Naive thymus-derived CD4-positive, alpha-beta T cell (primary cell): Measurements from ENCODE around the gene FHL2. TPM values are rescaled to one million over a fixed set of nuclear protein-coding genes. Genes with fewer than 3 reads are reported as not detected.

ENCODE experiments used
- ATAC-seq: fragments of 150-1000 bp; cut with Tn5 transposase; 2 replicates; pipeline ENCODE4 v1.10.0; 2021; ENCODE audit warnings: mild to moderate bottlenecking, moderate library complexity
- CTCF ChIA-PET: fragments of 350-600 bp; sonication (Branson Sonifier 250); formaldehyde crosslinking; loops from one replicate; lab custom pipeline; 2021; ENCODE audit warnings: antibody characterized with exemption; lab: Charles Lee
- POLR2A ChIA-PET: fragments of 350-600 bp; sonication (Branson Sonifier 250); formaldehyde crosslinking; loops from one replicate; lab custom pipeline; 2021; ENCODE audit warnings: antibody characterized with exemption, inconsistent platforms; lab: Charles Lee
- DNase-seq, 9 donors: peaks; one replicate each; pipeline versions ENCODE4 v3.0.0 to v3.0.0-alpha.2; 2020 to 2022; ENCODE audit warnings: mixed read lengths in 1 of 9
- H3K27ac ChIP-seq: one replicate; pipeline ENCODE4 v1.7.0; 2013; ENCODE audit warnings: mild to moderate bottlenecking, low read depth, low read length, moderate library complexity
- H3K27me3 ChIP-seq, 2 donors: one replicate each; pipeline ENCODE4 v1.7.0; 2013; ENCODE audit warnings: low read length in 2 of 2, mild to moderate bottlenecking in 2 of 2, moderate library complexity in 2 of 2; ENCODE audit not compliant: control insufficient read depth in 2 of 2, insufficient read depth in 2 of 2
- H3K36me3 ChIP-seq, 3 experiments: 1 replicate in 2 of 3; 2 replicates in 1 of 3; pipeline ENCODE4 v1.7.0; 2013; ENCODE audit warnings: low read length in 3 of 3, mild to moderate bottlenecking in 3 of 3, moderate library complexity in 1 of 3; ENCODE audit not compliant: insufficient read depth in 3 of 3, control insufficient read depth in 2 of 3
- H3K4me1 ChIP-seq, 2 donors: one replicate each; pipeline ENCODE4 v1.7.0; 2013; ENCODE audit warnings: low read length in 2 of 2, mild to moderate bottlenecking in 2 of 2, moderate library complexity in 1 of 2; ENCODE audit not compliant: control insufficient read depth in 2 of 2, insufficient read depth in 2 of 2
- H3K4me3 ChIP-seq: 2 replicates; pipeline ENCODE4 v1.7.0; 2013; ENCODE audit warnings: mild to moderate bottlenecking, low read length
- H3K9me3 ChIP-seq, 3 experiments: 1 replicate in 2 of 3; 2 replicates in 1 of 3; pipeline ENCODE4 v1.7.0; 2013; ENCODE audit warnings: low read length in 3 of 3; ENCODE audit not compliant: control insufficient read depth in 2 of 3
- H3K27ac Mint-ChIP-seq, 9 donors: one replicate each; pipeline ENCODE4 v1.8.0; 2020 to 2022; ENCODE audit warnings: mixed read lengths in 9 of 9, mild to moderate bottlenecking in 8 of 9, moderate library complexity in 5 of 9, inconsistent platforms in 2 of 9
- H3K27me3 Mint-ChIP-seq, 5 donors: one replicate each; pipeline ENCODE4 v1.8.0; 2021 to 2022; ENCODE audit warnings: mixed read lengths in 5 of 5, mild to moderate bottlenecking in 1 of 5
- H3K36me3 Mint-ChIP-seq, 5 donors: one replicate each; pipeline ENCODE4 v1.8.0; 2020 to 2022; ENCODE audit warnings: mixed read lengths in 5 of 5, mild to moderate bottlenecking in 3 of 5, inconsistent platforms in 1 of 5
- H3K4me1 Mint-ChIP-seq, 7 donors: one replicate each; pipeline ENCODE4 v1.8.0; 2020 to 2022; ENCODE audit warnings: mixed read lengths in 7 of 7, mild to moderate bottlenecking in 3 of 7, inconsistent platforms in 1 of 7
- H3K4me3 Mint-ChIP-seq, 10 donors: one replicate each; pipeline ENCODE4 v1.8.0; 2020 to 2022; ENCODE audit warnings: mild to moderate bottlenecking in 10 of 10, mixed read lengths in 10 of 10, moderate library complexity in 6 of 10, inconsistent platforms in 2 of 10
- H3K9me3 Mint-ChIP-seq, 11 donors: one replicate each; pipeline ENCODE4 v1.8.0; 2020 to 2022; ENCODE audit warnings: mixed read lengths in 11 of 11, mild to moderate bottlenecking in 4 of 11, inconsistent platforms in 1 of 11, moderate library complexity in 1 of 11
- intact Hi-C, 2 donors: fragments of 100-400 bp; cut with micrococcal nuclease; formaldehyde crosslinking; loops; one replicate each; pipeline ENCODE4 v1.15.1; 2023
- polyA plus RNA-seq, 2 donors: library from polyadenylated mRNA; unstranded; fragments of 300-500 nt; fragmentation: Illumina TruSeq; gene quantifications; one replicate each; pipeline ENCODE4 v1.2.3, GENCODE V29; 2021
- total RNA-seq, 6 experiments: library from RNA in 5 of 6; stranded (reverse) in 5 of 6; gene quantifications; 1 replicate in 5 of 6; 2 replicates in 1 of 6; pipeline ENCODE4 v1.2.3 and lab custom pipeline; 2021 to 2026

The FHL2 gene
- total and polyA plus RNA-seq, 7 experiments from 2014 or later, result 0.19 to 3.6 (median 0.67) TPM; not detected in 1

GRCh38 chr2:105401867-105402266, 3.0 kb upstream of the FHL2 start:
- ATAC-seq (no peak), DNase-seq (no peak)
- Histone ChIP-seq H3K36me3 (peaks cover 0 to 3% (median 0%) of the 10 kb centered on the region in 3 experiments), H3K9me3 (no peaks in the 10 kb centered on the region), H3K4me3 (no peak overlapping the region), H3K4me1 (peaks cover 0 to 5% of the 10 kb centered on the region in 2 donors), H3K27me3 (no peaks in the 10 kb centered on the region), H3K27ac (no peak overlapping the region)
- POLR2A ChIA-PET, result no interaction called here
- Mint-ChIP-seq H3K27me3 (peaks cover 10 to 56% (median 18%) of the 10 kb centered on the region in 5 donors), H3K4me1 (peaks cover 0 to 16% (median 5%) of the 10 kb centered on the region in 7 donors), H3K9me3 (no peaks in the 10 kb centered on the region), H3K36me3 (no peaks in the 10 kb centered on the region), H3K27ac (no peak overlapping the region), H3K4me3 (no peak overlapping the region)
- CTCF ChIA-PET, result no interaction called here
- intact Hi-C loops, result no loop called here

GRCh38 chr2:105400138-105400540, 1.3 kb upstream of the FHL2 start:
- H3K27ac ChIP-seq, result no peak overlapping the region
- H3K27me3 Mint-ChIP-seq, result peaks cover 7 to 50% (median 14%) of the 10 kb centered on the region in 5 donors
- H3K4me1 Mint-ChIP-seq, result peaks cover 0 to 20% (median 5%) of the 10 kb centered on the region in 7 donors
- H3K4me3 Mint-ChIP-seq, result peak overlapping the region; percentile 15 to 93 (median 57)
- intact Hi-C loops, result no loop called here
- no peaks in the 10 kb centered on the region for H3K27me3 ChIP-seq
- ChIA-PET POLR2A (no interaction called here), CTCF (no interaction called here)
- H3K27ac Mint-ChIP-seq, result no peak overlapping the region
- H3K4me3 ChIP-seq, result no peak overlapping the region
- peaks cover 0 to 2% (median 0%) of the 10 kb centered on the region in 5 donors for H3K36me3 Mint-ChIP-seq
- ATAC-seq (no peak), DNase-seq (no peak)
- H3K9me3 ChIP-seq, result no peaks in the 10 kb centered on the region
- peaks cover 0 to 5% of the 10 kb centered on the region in 2 donors for H3K4me1 ChIP-seq
- peaks cover 0 to 3% (median 0%) of the 10 kb centered on the region in 3 experiments for H3K36me3 ChIP-seq
- H3K9me3 Mint-ChIP-seq, result no peaks in the 10 kb centered on the region

GRCh38 chr2:105399207-105399861, 483 bp upstream of the FHL2 start:
- Histone ChIP-seq H3K4me1 (peaks cover 0 to 5% of the 10 kb centered on the region in 2 donors), H3K9me3 (no peaks in the 10 kb centered on the region), H3K27ac (no peak overlapping the region), H3K36me3 (peaks cover 0 to 3% (median 0%) of the 10 kb centered on the region in 3 experiments), H3K27me3 (no peaks in the 10 kb centered on the region), H3K4me3 (peak overlapping the region; percentile 70)
- Mint-ChIP-seq H3K27ac (no peak overlapping the region), H3K4me1 (peaks cover 0 to 20% (median 5%) of the 10 kb centered on the region in 7 donors), H3K27me3 (peaks cover 7 to 49% (median 14%) of the 10 kb centered on the region in 5 donors), H3K4me3 (peak overlapping the region in 9 of 10 donors; percentile 6 to 93 (median 77)), H3K36me3 (peaks cover 0 to 2% (median 0%) of the 10 kb centered on the region in 5 donors), H3K9me3 (no peaks in the 10 kb centered on the region)
- ChIA-PET CTCF (interaction anchor here (0.6 kb wide), 1 partner anchor 107 kb away, joined by 3 read pairs; no protein-coding TSS in a partner anchor), POLR2A (interaction anchor here (1.2 kb wide), 1 partner anchor 60 kb away, joined by 3 read pairs; no protein-coding TSS in a partner anchor)
- intact Hi-C loops, result no loop called here
- DNase-seq (no peak), ATAC-seq (no peak)

GRCh38 chr2:105397953-105398335, 907 bp downstream of the FHL2 start:
- ChIA-PET POLR2A (interaction anchor here (0.6 to 1.5 kb wide), 2 partner anchors 60 to 66 kb away, joined by 4 read pairs; partner anchors contain the start of gene C2orf49), CTCF (no interaction called here)
- H3K36me3 Mint-ChIP-seq, result peaks cover 0 to 2% (median 0%) of the 10 kb centered on the region in 5 donors
- H3K27me3 ChIP-seq, result no peaks in the 10 kb centered on the region
- H3K27me3 Mint-ChIP-seq, result peaks cover 7 to 39% (median 14%) of the 10 kb centered on the region in 5 donors
- H3K4me1 ChIP-seq, result peaks cover 0 to 5% of the 10 kb centered on the region in 2 donors
- ATAC-seq (no peak), DNase-seq (no peak)
- H3K9me3 ChIP-seq, result no peaks in the 10 kb centered on the region
- H3K4me3 ChIP-seq, result no peak overlapping the region
- peak overlapping the region; percentile 77 to 94 (median 90) for H3K4me3 Mint-ChIP-seq
- no peaks in the 10 kb centered on the region for H3K9me3 Mint-ChIP-seq
- intact Hi-C loops, result no loop called here
- H3K27ac ChIP-seq, result no peak overlapping the region
- peaks cover 0 to 20% (median 5%) of the 10 kb centered on the region in 7 donors for H3K4me1 Mint-ChIP-seq
- H3K36me3 ChIP-seq, result peaks cover 0 to 3% (median 0%) of the 10 kb centered on the region in 3 experiments
- peak overlapping the region in 6 of 9 donors; percentile 36 to 77 (median 66) for H3K27ac Mint-ChIP-seq

GRCh38 chr2:105397025-105397722, 1.7 kb downstream of the FHL2 start:
- Histone ChIP-seq H3K4me3 (no peak overlapping the region), H3K27me3 (no peaks in the 10 kb centered on the region), H3K9me3 (no peaks in the 10 kb centered on the region), H3K27ac (no peak overlapping the region), H3K4me1 (peaks cover 0 to 5% of the 10 kb centered on the region in 2 donors), H3K36me3 (peaks cover 0 to 3% (median 0%) of the 10 kb centered on the region in 3 experiments)
- intact Hi-C loops, result no loop called here
- ATAC-seq (no peak), DNase-seq (no peak)
- H3K27ac Mint-ChIP-seq, result no peak overlapping the region
- peaks cover 7 to 39% (median 14%) of the 10 kb centered on the region in 5 donors for H3K27me3 Mint-ChIP-seq
- H3K9me3 Mint-ChIP-seq, result no peaks in the 10 kb centered on the region
- peaks cover 0 to 2% (median 0%) of the 10 kb centered on the region in 5 donors for H3K36me3 Mint-ChIP-seq
- H3K4me1 Mint-ChIP-seq, result peaks cover 0 to 20% (median 5%) of the 10 kb centered on the region in 7 donors
- H3K4me3 Mint-ChIP-seq, result peak overlapping the region in 6 of 10 donors; percentile 10 to 90 (median 56)
- ChIA-PET POLR2A (interaction anchor here (0.6 to 1.5 kb wide), 2 partner anchors 60 to 67 kb away, joined by 4 read pairs; partner anchors contain the start of gene C2orf49), CTCF (no interaction called here)

GRCh38 chr2:105396254-105397024, 2.4 kb downstream of the FHL2 start:
- Histone ChIP-seq H3K4me3 (no peak overlapping the region), H3K27me3 (no peaks in the 10 kb centered on the region), H3K36me3 (peaks cover 0 to 3% (median 0%) of the 10 kb centered on the region in 3 experiments), H3K4me1 (peaks cover 0 to 5% of the 10 kb centered on the region in 2 donors), H3K27ac (no peak overlapping the region), H3K9me3 (no peaks in the 10 kb centered on the region)
- ChIA-PET POLR2A (interaction anchor here (0.6 kb wide), 1 partner anchor 37 kb away, joined by 4 read pairs; no protein-coding TSS in a partner anchor), CTCF (no interaction called here)
- ATAC-seq (no peak), DNase-seq (peak in 1 of 9 donors; percentile 36)
- Mint-ChIP-seq H3K36me3 (peaks cover 0 to 2% (median 0%) of the 10 kb centered on the region in 5 donors), H3K9me3 (no peaks in the 10 kb centered on the region), H3K27me3 (peaks cover 7 to 37% (median 14%) of the 10 kb centered on the region in 5 donors), H3K4me1 (peaks cover 0 to 20% (median 5%) of the 10 kb centered on the region in 7 donors), H3K4me3 (peak overlapping the region in 2 of 10 donors; percentile 14 to 42), H3K27ac (no peak overlapping the region)
- intact Hi-C loops, result no loop called here
